ENCODE measurements around the gene SPAG9.
"Not testable (repeated sequence)": the region's sequence is repeated elsewhere in the genome, so short reads cannot be mapped to it uniquely, and the experiment has no call there.

The SPAG9 gene

GRCh38 chr17:51133365-51133764 is 12.7 kb upstream of the SPAG9 start:
- no peak for DNase-seq (ENCODE audit: low read depth, low spot score)

GRCh38 chr17:51132964-51133319 is 12.3 kb upstream of the SPAG9 start:
- DNase-seq (ENCODE audit: low read depth, low spot score): no peak

- DNase-seq (ENCODE audit: low read depth, low spot score): no peak
Measured at GRCh38 chr17:51128076-51128475, 7.4 kb upstream of the SPAG9 start.

- no peak for DNase-seq (ENCODE audit: low read depth, low spot score)
Measured at GRCh38 chr17:51124640-51125503, 4.2 kb upstream of the SPAG9 start.

GRCh38 chr17:51122473-51123115 is 1.9 kb upstream of the SPAG9 start:
- DNase-seq (ENCODE audit: low read depth, low spot score): not testable (repeated sequence)

GRCh38 chr17:51121620-51122472 is 1.2 kb upstream of the SPAG9 start:
- DNase-seq (ENCODE audit: low read depth, low spot score): peak; percentile 67

- DNase-seq (ENCODE audit: low read depth, low spot score): no peak
Measured at GRCh38 chr17:51120357-51120738, 320 bp downstream of the SPAG9 start.

GRCh38 chr17:51119415-51120356 is 982 bp downstream of the SPAG9 start:
- DNase-seq (ENCODE audit: low read depth, low spot score): peak; percentile 2

- no peak for DNase-seq (ENCODE audit: low read depth, low spot score)
Measured at GRCh38 chr17:51118330-51119195, 2.1 kb downstream of the SPAG9 start.

GRCh38 chr17:51115179-51115578 is 5.5 kb downstream of the SPAG9 start:
- DNase-seq (ENCODE audit: low read depth, low spot score): no peak

GRCh38 chr17:51112303-51113222 is 8.1 kb downstream of the SPAG9 start:
- not testable (repeated sequence) for DNase-seq (ENCODE audit: low read depth, low spot score)

- no peak for DNase-seq (ENCODE audit: low read depth, low spot score)
Measured at GRCh38 chr17:51107778-51108177, 12.9 kb downstream of the SPAG9 start.

GRCh38 chr17:51103451-51103850 is 17.2 kb downstream of the SPAG9 start:
- DNase-seq (ENCODE audit: low read depth, low spot score): no peak

- DNase-seq (ENCODE audit: low read depth, low spot score): no peak
Measured at GRCh38 chr17:51103050-51103449, 17.6 kb downstream of the SPAG9 start.

GRCh38 chr17:51097708-51098446 is 22.8 kb downstream of the SPAG9 start:
- DNase-seq (ENCODE audit: low read depth, low spot score): no peak

GRCh38 chr17:51091635-51092034 is 29.0 kb downstream of the SPAG9 start:
- DNase-seq (ENCODE audit: low read depth, low spot score): no peak

- not testable (repeated sequence) for DNase-seq (ENCODE audit: low read depth, low spot score)
Measured at GRCh38 chr17:51088868-51089267, 31.8 kb downstream of the SPAG9 start.

- DNase-seq (ENCODE audit: low read depth, low spot score): no peak
Measured at GRCh38 chr17:51088287-51088686, 32.4 kb downstream of the SPAG9 start.
